Neuron (in vitro differentiated cells): Measurements from ENCODE around the gene KPNA4.
A peak's percentile ranks its signal among the peaks of the same experiment; 100 is the strongest.

Experiments used
- H2AFZ ChIP-seq: one replicate; pipeline ENCODE4 v1.6.1; 2013; ENCODE audit warnings: low read depth, mild to moderate bottlenecking, inconsistent platforms, low read length, moderate library complexity
- H3K27me3 ChIP-seq: one replicate; pipeline ENCODE4 v1.6.1; 2013; ENCODE audit warnings: low read length; ENCODE audit not compliant: insufficient read depth
- H3K36me3 ChIP-seq: one replicate; pipeline ENCODE4 v1.6.1; 2013; ENCODE audit warnings: low read length; ENCODE audit not compliant: insufficient read depth
- H3K4me1 ChIP-seq: one replicate; pipeline ENCODE4 v1.6.1; 2013; ENCODE audit warnings: low read length; ENCODE audit not compliant: insufficient read depth
- H3K4me3 ChIP-seq: 2 replicates; pipeline ENCODE4 v1.5.1; 2013; ENCODE audit warnings: mild to moderate bottlenecking, low read length, moderate library complexity
- H3K9me3 ChIP-seq: one replicate; pipeline ENCODE4 v1.6.1; 2013; ENCODE audit warnings: low read length

Gene KPNA4

DNA sequence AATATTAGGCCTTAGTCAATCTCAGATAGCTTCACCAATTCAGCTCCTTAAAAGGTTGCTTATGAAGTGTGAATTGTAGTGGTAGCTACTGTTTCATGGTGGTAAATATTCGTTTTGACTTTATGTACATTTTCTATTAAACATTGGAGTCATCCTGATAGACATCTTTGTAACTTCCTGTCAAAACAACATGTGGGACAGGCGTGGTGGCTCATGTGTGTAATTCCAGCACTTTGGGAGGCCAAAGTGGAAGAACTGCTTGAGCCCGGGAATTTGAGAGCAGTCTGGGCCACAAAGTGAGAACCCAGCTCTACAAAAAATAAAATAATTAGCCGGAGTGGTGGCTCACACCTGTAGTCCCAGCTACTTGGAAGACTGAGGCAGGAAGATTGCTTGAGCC lies 113.8 kb downstream of the KPNA4 start:
- Histone ChIP-seq H3K27me3 (peaks cover 4% of the 10 kb centered on the region), H3K9me3 (peaks cover 2% of the 10 kb centered on the region), H3K4me1 (no peaks in the 10 kb centered on the region), H3K4me3 (no peak overlapping the region), H2AFZ (no peak overlapping the region), H3K36me3 (no peaks in the 10 kb centered on the region)

DNA sequence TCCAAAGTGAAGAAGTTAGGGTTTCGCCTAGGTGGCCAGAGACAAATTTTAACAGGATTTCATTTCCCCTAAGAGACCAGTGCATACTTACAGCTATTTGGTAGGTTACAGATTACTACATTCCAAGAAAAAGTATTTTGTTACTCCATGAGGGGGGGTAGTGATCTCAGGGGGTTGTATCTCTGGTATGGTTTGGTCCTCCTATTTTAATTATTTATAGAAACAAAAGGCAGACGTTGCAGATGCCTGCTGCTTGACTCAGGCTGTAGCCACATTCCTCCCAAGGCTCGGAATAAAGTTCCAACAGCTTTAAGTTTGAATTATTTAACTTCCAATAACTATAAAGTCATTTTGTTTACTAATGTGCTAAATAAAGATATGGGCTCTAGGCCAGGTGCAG lies 114.5 kb downstream of the KPNA4 start:
- Histone ChIP-seq H3K4me1 (no peaks in the 10 kb centered on the region), H2AFZ (no peak overlapping the region), H3K27me3 (peaks cover 4% of the 10 kb centered on the region), H3K4me3 (no peak overlapping the region), H3K36me3 (no peaks in the 10 kb centered on the region), H3K9me3 (peaks cover 2% of the 10 kb centered on the region)

DNA sequence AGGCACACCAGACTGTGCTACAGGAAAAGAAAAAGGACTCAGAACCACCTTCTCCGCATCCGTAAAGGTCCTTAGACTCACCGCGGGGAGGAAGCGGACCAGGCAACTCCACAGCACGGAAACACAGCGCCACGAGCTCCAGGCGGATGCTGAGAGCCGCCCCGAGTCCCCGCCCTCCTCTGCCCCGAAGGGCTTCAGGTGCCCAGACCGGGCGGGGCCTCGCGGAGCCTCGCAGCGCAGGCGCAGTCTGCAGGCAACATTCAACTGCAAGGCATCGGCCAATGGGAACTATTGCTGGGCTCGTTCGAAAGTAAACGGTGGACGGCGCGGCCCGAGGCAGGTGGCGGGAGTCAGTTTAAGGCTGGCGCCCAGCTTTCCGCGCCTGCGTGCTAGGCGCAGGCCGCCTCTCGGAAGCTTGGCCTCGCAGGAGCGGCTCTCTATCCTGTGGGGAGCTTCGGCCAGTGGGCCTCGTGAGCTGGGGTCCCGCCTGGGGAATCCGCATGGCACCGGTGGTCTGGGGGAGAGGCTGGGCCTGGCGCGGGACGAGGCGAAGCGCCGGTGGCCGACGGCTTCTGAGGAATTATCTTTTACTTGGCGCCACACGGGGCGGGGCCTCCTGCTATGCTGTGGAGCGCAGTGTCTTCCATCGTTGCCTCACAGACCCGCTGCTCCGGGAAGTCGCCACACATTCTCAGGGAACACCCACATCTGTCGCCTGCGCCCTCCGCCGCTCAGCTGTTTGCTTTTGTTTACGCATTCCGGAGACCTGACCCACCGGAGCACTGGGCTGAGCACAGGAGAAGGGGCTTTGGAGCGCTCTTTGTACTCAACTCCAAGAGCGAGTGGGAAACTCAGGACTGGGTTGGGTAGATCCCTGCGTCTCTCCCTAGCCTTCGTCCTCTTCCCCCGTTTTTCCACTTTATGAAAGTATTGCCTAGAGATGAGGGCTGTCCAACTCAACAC lies 115.5 kb downstream of the KPNA4 start, which contains the start of gene TRIM59:
Gene TRIM59, minus strand, starts transcription at position 151 of the 963 bp plus-strand sequence. CDS start 10,603 bp downstream, outside the sequence.
- Histone ChIP-seq H3K4me3 (peak within 1 kb of the TSS; percentile 47), H3K36me3 (no peaks in the 10 kb centered on the region), H3K4me1 (no peaks in the 10 kb centered on the region), H2AFZ (peak within 1 kb of the TSS; percentile 94), H3K9me3 (peaks cover 4% of the 10 kb centered on the region), H3K27me3 (peaks cover 4% of the 10 kb centered on the region)

DNA sequence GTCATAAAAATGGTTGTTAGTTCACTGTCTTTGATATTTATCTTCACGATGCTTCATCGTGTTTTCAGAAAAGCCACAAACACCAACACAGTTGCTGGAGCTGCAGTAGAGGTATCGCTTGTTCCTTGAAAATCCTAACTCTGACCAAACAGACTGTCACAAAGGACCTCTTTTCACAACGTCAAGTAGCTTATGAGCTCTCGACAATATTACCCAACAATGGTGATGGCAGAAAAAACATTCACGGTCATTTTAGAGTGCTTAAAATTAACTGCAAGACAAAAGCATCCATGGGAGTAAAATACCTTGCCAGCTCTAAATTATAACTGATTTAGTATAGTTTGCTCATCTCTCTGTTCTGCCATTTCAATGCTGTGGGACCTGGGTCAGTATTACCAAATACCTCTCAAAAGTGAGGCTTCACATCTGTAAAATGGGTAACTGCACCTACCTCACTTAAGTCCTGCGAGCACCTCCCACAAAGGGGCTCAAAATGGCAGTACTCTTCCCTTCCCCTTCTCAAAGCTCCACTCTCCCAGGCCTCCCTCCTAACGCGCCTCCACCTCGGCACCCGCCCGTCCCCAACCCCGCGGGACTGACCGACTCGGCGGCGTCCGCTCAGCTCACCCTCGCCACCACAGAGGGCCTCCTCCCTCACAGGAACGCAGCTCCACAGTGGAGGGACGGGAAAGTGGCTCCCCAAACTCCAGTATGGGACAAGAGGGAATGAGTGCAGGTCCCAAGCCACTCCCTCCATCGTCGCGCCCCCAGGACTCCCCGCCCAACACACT lies 116.3 kb downstream of the KPNA4 start:
- Histone ChIP-seq H3K36me3 (no peaks in the 10 kb centered on the region), H2AFZ (peak overlapping the region; percentile 94), H3K27me3 (peaks cover 4% of the 10 kb centered on the region), H3K9me3 (peaks cover 4% of the 10 kb centered on the region), H3K4me3 (peak overlapping the region; percentile 47), H3K4me1 (no peaks in the 10 kb centered on the region)

DNA sequence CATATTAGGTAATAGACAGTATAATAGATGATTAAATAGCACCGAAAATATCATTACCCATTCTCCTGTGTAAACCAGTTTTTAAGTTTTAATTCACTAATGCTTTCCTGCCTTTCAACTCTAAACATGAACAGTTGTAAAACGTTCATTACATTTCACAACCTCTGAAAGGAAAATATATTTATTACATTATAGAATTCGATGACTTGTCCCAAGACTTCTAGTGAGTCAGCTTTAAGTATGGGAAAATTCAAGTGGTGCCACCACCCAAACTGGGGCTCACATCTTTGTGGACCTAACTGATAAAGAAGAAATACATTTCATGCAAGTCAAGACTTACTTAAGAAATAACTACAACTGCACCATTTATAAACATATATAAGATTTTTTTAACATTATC lies 117.8 kb downstream of the KPNA4 start:
- Histone ChIP-seq H3K4me3 (no peak overlapping the region), H3K4me1 (no peaks in the 10 kb centered on the region), H2AFZ (no peak overlapping the region), H3K36me3 (no peaks in the 10 kb centered on the region), H3K9me3 (peaks cover 2% of the 10 kb centered on the region), H3K27me3 (peaks cover 4% of the 10 kb centered on the region)

DNA sequence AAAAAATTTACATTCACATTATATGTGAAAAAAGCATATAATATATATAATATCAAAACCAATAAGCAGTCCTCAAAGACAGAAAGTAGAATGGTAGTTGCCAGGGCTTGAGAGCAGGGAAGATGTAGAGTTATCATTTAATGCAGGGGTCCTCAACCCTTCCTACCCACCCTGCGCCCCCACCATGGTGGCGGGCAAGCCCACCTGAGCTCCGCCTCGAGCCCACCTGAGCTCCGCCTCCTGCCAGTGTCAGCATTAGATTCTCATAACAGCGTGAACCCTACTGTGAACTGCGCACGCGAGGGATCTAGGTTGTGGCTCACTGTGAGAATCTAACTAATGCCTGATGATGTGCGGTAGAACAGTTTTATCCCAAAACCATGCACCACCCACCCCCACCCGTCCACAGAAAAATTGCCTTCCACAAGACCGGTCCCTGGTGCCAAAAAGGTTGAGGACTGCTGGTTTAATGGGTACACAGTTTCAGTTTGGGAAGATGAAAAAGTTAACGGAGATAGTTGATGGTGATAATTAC lies 118.8 kb downstream of the KPNA4 start:
- H3K9me3 ChIP-seq, result peaks cover 2% of the 10 kb centered on the region
- H3K27me3 ChIP-seq, result peaks cover 4% of the 10 kb centered on the region
- no peak overlapping the region for H3K4me3 ChIP-seq
- H3K36me3 ChIP-seq, result no peaks in the 10 kb centered on the region
- no peak overlapping the region for H2AFZ ChIP-seq
- no peaks in the 10 kb centered on the region for H3K4me1 ChIP-seq

DNA sequence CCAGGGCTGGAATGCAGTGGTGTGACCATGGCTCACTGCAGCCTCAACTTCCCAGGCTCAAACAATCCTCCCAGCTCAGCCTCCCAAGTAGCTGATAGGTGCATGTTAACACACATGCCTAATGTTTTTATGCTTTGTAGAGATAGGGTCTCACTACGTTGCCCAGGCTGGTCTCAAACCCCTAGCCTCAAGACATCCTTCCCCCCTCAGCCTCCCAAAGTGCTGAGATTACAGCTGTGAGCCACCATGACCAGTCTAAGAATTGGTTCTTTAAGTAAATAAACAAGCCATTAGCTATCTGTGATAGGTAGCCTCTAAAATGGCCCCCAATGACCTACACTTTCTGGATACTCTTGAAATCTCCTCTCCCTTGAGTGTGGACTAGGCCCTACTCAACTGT lies 119.5 kb downstream of the KPNA4 start:
- no peak overlapping the region for H3K4me3 ChIP-seq
- no peaks in the 10 kb centered on the region for H3K36me3 ChIP-seq
- H3K9me3 ChIP-seq, result peaks cover 2% of the 10 kb centered on the region
- H2AFZ ChIP-seq, result no peak overlapping the region
- H3K4me1 ChIP-seq, result no peaks in the 10 kb centered on the region
- peaks cover 4% of the 10 kb centered on the region for H3K27me3 ChIP-seq
